Measurements from ENCODE around the gene TIMP3.

The TIMP3 gene

DNA sequence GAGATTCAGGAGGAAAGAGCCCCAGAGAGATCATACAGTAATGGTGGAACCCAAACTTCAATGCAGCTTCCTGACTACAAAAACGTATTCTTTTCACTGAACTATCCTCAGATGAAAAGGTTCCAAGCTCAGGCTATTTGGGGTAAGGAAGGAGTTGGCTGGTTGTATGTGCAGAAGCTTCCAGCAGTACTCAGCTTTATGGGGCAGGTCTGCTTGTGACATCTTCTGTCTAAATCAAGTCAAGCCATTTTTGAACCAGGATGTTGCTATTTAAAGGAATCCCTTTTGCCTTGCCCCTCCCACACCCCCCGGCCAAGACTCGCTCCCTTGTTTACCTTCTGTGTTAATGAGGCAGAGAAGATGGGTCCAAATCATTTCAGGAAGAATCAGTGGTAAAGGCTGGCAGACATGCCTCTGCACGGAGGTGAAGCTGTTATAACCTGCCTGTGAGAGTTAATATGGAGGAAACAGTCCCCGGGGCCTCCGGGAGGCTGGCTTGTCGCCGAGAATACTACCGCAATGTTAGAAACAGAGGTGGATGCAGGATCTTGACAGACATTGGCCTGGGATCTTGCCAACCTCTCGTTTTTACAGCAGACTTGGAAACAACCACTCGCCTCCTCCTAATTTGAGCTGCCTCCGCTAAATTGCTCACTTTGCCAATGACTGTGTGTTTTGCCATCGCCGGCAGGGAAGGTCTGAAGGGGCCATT lies 45.4 kb downstream of the TIMP3 start:
- no peak for DNase-seq (ENCODE audit: low read depth)
- TF ChIP-seq, protein P1, sequence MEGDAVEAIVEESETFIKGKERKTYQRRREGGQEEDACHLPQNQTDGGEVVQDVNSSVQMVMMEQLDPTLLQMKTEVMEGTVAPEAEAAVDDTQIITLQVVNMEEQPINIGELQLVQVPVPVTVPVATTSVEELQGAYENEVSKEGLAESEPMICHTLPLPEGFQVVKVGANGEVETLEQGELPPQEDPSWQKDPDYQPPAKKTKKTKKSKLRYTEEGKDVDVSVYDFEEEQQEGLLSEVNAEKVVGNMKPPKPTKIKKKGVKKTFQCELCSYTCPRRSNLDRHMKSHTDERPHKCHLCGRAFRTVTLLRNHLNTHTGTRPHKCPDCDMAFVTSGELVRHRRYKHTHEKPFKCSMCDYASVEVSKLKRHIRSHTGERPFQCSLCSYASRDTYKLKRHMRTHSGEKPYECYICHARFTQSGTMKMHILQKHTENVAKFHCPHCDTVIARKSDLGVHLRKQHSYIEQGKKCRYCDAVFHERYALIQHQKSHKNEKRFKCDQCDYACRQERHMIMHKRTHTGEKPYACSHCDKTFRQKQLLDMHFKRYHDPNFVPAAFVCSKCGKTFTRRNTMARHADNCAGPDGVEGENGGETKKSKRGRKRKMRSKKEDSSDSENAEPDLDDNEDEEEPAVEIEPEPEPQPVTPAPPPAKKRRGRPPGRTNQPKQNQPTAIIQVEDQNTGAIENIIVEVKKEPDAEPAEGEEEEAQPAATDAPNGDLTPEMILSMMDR (IDR thresholded peaks at IDR 0.05; ENCODE audit: control insufficient read depth, extremely low read depth, insufficient read depth), result no peak
- H3K4me3 ChIP-seq (ENCODE audit: low read depth, low read length), result no peak overlapping the region

DNA sequence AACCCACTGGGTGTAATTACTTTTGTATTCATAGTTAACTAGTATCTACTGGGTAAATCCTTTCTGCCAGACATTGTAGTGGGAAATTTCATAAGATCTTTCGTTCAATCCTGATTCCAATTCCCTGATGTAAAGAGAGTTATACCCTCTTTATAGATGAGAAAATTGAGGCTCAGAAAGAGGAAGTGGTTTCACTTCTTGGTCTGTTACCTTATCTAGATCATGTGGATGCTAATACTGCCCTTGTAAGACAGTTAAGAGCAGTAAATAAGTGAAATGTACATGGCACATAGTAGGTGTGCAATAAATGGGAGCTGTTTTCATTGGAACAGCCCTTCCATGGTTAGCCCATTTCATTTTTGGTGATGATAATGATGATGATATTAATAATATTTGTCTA lies 46.7 kb downstream of the TIMP3 start:
- TF ChIP-seq, protein P1 (IDR thresholded peaks at IDR 0.05; ENCODE audit: control insufficient read depth, extremely low read depth, insufficient read depth), result no peak
- no peak overlapping the region for H3K4me3 ChIP-seq (ENCODE audit: low read depth, low read length)
- no peak for DNase-seq (ENCODE audit: low read depth)

DNA sequence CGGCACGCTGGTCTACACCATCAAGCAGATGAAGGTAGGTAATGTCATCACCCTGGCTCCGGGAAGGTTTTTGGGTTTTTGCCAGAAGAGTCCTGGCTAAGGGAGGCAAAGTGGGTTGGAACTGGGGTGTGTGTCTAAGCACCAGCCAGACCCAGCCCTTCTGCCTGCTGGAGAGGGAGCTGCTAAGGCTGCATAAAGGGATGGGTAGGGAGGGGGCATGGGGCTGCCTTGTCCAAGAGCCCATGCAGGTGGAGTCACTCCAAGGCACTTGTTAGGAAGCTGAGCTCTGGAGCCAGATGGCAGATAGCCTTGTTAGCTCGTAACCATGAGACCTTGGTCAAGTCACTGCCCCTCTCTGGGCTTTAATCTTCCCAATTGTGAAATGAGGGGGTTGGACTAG lies 48.0 kb downstream of the TIMP3 start:
- no peak overlapping the region for H3K4me3 ChIP-seq (ENCODE audit: low read depth, low read length)
- no peak for DNase-seq (ENCODE audit: low read depth)
- TF ChIP-seq, protein P1 (IDR thresholded peaks at IDR 0.05; ENCODE audit: control insufficient read depth, extremely low read depth, insufficient read depth), result no peak

DNA sequence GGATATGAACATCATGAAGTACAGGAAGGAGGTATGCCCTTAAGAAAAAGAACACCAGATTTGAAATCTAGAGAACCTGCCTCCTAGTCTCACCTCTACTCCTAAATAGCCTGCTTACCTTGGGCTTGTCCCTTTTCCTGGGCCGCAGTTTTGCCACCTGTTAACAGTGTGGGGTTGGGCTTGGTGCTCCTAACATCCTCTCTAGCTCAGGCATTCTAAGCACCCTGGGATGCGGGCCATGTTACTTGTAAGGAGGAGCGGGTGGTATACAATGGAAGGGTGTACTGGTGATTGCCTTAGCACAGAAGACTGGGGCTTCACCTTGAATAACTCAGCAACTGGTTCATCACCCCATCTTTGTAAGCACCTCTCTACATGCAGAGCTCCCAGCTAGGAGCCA lies 48.7 kb downstream of the TIMP3 start:
- DNase-seq (ENCODE audit: low read depth), result no peak
- no peak overlapping the region for H3K4me3 ChIP-seq (ENCODE audit: low read depth, low read length)
- TF ChIP-seq, protein P1 (IDR thresholded peaks at IDR 0.05; ENCODE audit: control insufficient read depth, extremely low read depth, insufficient read depth), result no peak

DNA sequence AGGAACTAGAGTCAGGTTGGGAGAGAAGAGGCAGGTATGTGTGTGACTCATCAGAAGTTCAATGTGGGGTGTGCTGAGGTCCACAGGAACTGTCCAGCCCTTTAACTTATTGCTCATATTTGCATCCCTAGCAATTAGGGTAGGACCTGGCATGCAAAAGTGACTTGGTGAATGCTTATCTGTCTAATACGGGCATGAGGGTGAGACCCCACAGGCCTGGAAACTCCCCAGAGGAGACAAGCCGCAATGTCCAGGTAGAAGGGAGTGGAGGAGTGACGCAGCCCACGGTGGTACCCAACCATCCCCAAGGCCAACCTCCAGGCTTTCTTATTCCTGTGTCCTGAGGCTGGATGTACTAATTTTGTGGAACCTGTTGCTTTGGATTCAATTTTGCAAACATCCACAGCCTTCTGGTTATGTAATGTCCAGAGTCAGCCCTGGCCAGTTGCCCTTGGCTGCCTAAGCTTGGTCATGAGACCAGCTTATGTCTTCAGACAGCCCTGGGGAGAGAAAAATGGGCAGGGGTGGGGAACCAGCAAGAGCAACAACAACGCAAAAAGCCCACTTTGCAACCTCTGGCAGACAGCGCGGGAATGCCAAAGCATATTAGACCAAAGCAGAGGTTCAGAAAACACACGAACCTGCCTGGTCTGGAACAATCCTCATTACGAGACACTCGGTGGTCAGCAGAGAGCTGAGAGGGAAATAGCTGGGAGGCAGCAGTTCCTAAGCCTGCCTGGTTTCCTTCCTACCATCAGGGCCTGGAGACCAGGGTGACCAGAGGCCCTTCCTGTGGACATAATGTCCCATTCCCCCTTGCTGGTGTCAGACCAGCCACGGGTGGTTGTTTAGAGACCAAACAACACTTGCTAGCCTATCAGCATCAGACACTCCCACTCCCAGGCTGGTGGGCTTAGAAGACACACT lies 49.3 kb downstream of the TIMP3 start:
- TF ChIP-seq, protein P1 (IDR thresholded peaks at IDR 0.05; ENCODE audit: control insufficient read depth, extremely low read depth, insufficient read depth), result no peak
- DNase-seq (ENCODE audit: low read depth), result no peak
- no peak overlapping the region for H3K4me3 ChIP-seq (ENCODE audit: low read depth, low read length)

DNA sequence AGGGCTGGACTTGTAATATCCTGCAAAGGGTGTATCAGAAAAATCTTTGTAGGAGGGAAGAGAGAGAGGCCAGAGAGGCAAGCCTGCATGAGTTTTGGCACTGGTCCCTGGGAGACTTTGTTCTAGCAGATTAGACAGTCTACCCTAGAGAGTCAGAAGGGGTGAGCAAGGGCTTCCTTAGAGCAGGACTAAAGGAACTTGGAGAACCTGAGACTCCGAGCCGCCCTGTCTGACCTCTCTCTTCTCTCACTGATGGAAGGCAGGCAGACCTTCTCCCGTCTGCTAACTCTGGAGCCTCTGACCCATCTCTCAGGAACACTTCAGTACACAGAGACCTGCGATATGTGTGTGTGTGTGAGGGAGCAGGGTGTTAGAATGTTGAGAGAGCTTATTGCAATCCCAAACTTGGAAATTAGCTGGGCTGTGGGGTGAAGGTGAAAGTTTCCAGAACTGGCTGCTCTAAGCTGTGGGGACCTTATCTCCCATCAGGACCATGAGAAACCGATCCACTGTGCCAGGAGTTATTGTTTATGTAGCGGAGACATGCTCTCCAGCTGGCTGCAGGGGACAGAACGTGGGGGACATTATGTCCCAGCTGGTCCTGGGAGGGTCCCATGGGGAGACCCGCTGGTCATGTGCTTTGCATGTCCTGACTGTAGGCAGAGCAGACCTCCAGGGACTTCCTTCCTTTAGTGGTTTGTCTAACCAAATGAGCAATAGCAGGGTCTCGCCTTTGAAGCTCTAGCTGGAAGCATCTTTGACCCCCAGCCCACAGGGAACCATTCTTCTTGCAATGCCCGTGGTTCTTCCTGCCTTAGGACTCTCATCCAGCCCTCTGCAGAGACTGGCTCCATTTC lies 51.1 kb downstream of the TIMP3 start:
- H3K4me3 ChIP-seq (ENCODE audit: low read depth, low read length), result no peak overlapping the region
- no peak for DNase-seq (ENCODE audit: low read depth)
- TF ChIP-seq, protein P1 (IDR thresholded peaks at IDR 0.05; ENCODE audit: control insufficient read depth, extremely low read depth, insufficient read depth), result no peak

All from LNCaP clone FGC (cell line).